ENCODE data around the gene C11orf54. TPM values are rescaled to one million over a fixed set of nuclear protein-coding genes. Genes with fewer than 3 reads are reported as not detected.
A peak's percentile ranks its signal among the peaks of the same experiment; 100 is the strongest.

Gene C11orf54
- total RNA-seq, result 19.3 and 22.1 TPM in 2 replicates
- 11.1 and 29.0 TPM in 2 replicates for polyA plus RNA-seq
- 7.9 and 17.2 TPM in 2 replicates for polyA plus RNA-seq (2012)
- 9.4 TPM in 1 of 2 replicates, not detected in the other for polyA minus RNA-seq (ENCODE audit: low replicate concordance)

- Histone ChIP-seq H4K20me1 (ENCODE audit: control insufficient read depth, extremely low read depth, insufficient read depth, low read length) (peaks cover 3% of the 10 kb centered on the region), H2AFZ (ENCODE audit: low read length) (peak within 1 kb of the TSS; percentile 99), H3K4me1 (ENCODE audit: control insufficient read depth, extremely low read depth, insufficient read depth, low read length) (peaks cover 4% of the 10 kb centered on the region), H3K27ac (ENCODE audit: insufficient read depth, low read length) (peak within 1 kb of the TSS; percentile 95), H3K4me2 (ENCODE audit: extremely low read depth, insufficient read depth, low read length) (peak within 1 kb of the TSS; percentile 67), H3K9me3 (ENCODE audit: control insufficient read depth, insufficient read depth, low read depth, low read length) (no peaks in the 10 kb centered on the region), H3K36me3 (ENCODE audit: control insufficient read depth, insufficient read depth, low read length) (peaks cover 6% of the 10 kb centered on the region), H3K79me2 (ENCODE audit: control insufficient read depth, insufficient read depth, low read length) (peaks cover 54% of the 10 kb centered on the region), H3K4me3 (replicated peaks in 1 of 4; ENCODE audit: control extremely low read depth in 1 of 4, insufficient read depth in 1 of 4, low read depth in 3 of 4, low read length in 4 of 4) (peak within 1 kb of the TSS; percentile 78 to 98 (median 92)), H3K9ac (ENCODE audit: insufficient read depth, low read length) (peak within 1 kb of the TSS; percentile 96), H3K27me3 (ENCODE audit: control insufficient read depth, insufficient read depth, low read length) (no peaks in the 10 kb centered on the region)
- TF ChIP-seq, protein P1, sequence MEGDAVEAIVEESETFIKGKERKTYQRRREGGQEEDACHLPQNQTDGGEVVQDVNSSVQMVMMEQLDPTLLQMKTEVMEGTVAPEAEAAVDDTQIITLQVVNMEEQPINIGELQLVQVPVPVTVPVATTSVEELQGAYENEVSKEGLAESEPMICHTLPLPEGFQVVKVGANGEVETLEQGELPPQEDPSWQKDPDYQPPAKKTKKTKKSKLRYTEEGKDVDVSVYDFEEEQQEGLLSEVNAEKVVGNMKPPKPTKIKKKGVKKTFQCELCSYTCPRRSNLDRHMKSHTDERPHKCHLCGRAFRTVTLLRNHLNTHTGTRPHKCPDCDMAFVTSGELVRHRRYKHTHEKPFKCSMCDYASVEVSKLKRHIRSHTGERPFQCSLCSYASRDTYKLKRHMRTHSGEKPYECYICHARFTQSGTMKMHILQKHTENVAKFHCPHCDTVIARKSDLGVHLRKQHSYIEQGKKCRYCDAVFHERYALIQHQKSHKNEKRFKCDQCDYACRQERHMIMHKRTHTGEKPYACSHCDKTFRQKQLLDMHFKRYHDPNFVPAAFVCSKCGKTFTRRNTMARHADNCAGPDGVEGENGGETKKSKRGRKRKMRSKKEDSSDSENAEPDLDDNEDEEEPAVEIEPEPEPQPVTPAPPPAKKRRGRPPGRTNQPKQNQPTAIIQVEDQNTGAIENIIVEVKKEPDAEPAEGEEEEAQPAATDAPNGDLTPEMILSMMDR (conservative IDR thresholded peaks at IDR 0.05 in 1 of 2, IDR thresholded peaks at IDR 0.05 in 1 of 2; ENCODE audit: low read depth in 1 of 2, low read length in 2 of 2), result no peak
- DNase-seq (ENCODE audit: low read depth in 2 of 2), result peak; percentile 96 to 98
Observed at GRCh38 chr11:93741094-93741881, at the start of gene C11orf54, which contains the start of gene TAF1D. Gene C11orf54 (plus strand): TSS chr11:93741672. CDS start chr11:93747394, 5,722 bp downstream. Gene TAF1D (minus strand): TSS chr11:93741495. CDS start chr11:93739304, 2,191 bp downstream.

GRCh38 chr11:93694109-93694508 is 47.4 kb upstream of the C11orf54 start:
- H3K4me1 ChIP-seq (ENCODE audit: control insufficient read depth, extremely low read depth, insufficient read depth, low read length), result no peaks in the 10 kb centered on the region
- no peak overlapping the region for H3K27ac ChIP-seq (ENCODE audit: insufficient read depth, low read length)
- no peaks in the 10 kb centered on the region for H3K27me3 ChIP-seq (ENCODE audit: control insufficient read depth, insufficient read depth, low read length)
- TF ChIP-seq, protein P1 (conservative IDR thresholded peaks at IDR 0.05 in 1 of 2, IDR thresholded peaks at IDR 0.05 in 1 of 2; ENCODE audit: low read depth in 1 of 2, low read length in 2 of 2), result peak in 1 of 2 donors; percentile 21
- TF ChIP-seq EZH2 (IDR thresholded peaks at IDR 0.05; ENCODE audit: low read length, missing control alignments), result no peak
- H3K9me3 ChIP-seq (ENCODE audit: control insufficient read depth, insufficient read depth, low read depth, low read length), result no peaks in the 10 kb centered on the region
- no peaks in the 10 kb centered on the region for H3K79me2 ChIP-seq (ENCODE audit: control insufficient read depth, insufficient read depth, low read length)
- H2AFZ ChIP-seq (ENCODE audit: low read length), result no peak overlapping the region
- H3K36me3 ChIP-seq (ENCODE audit: control insufficient read depth, insufficient read depth, low read length), result peaks cover 6% of the 10 kb centered on the region
- no peak overlapping the region for H3K9ac ChIP-seq (ENCODE audit: insufficient read depth, low read length)
- H4K20me1 ChIP-seq (ENCODE audit: control insufficient read depth, extremely low read depth, insufficient read depth, low read length), result no peaks in the 10 kb centered on the region
- H3K4me3 ChIP-seq (replicated peaks in 1 of 4; ENCODE audit: control extremely low read depth in 1 of 4, insufficient read depth in 1 of 4, low read depth in 3 of 4, low read length in 4 of 4), result no peak overlapping the region
- no peak overlapping the region for H3K4me2 ChIP-seq (ENCODE audit: extremely low read depth, insufficient read depth, low read length)
- DNase-seq (ENCODE audit: low read depth in 2 of 2), result peak in 1 of 2 donors; percentile 2

DNA sequence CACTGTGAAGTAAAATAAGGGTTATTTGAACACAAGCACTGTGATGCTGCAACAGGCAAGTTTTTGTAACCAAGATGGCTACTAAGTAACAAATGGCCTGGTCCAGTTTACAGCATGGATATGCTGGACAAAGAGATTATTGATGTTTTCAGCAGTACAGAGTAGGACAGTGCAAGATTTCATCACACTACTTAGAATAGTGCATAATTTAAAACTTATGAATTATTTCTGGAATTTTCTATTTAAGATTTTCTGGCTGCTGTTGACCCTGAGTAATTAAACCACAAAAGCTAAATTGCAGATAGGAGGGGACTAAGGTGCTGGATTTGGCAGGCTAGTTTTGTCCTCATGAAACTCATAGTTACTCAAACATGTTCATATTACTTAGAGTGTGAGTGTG is 46.9 kb upstream of the C11orf54 start:
- no peak overlapping the region for H3K9ac ChIP-seq (ENCODE audit: insufficient read depth, low read length)
- no peak overlapping the region for H3K4me3 ChIP-seq (replicated peaks in 1 of 4; ENCODE audit: control extremely low read depth in 1 of 4, insufficient read depth in 1 of 4, low read depth in 3 of 4, low read length in 4 of 4)
- H3K4me2 ChIP-seq (ENCODE audit: extremely low read depth, insufficient read depth, low read length), result no peak overlapping the region
- peaks cover 6% of the 10 kb centered on the region for H3K36me3 ChIP-seq (ENCODE audit: control insufficient read depth, insufficient read depth, low read length)
- DNase-seq (ENCODE audit: low read depth in 2 of 2), result no peak
- H3K9me3 ChIP-seq (ENCODE audit: control insufficient read depth, insufficient read depth, low read depth, low read length), result no peaks in the 10 kb centered on the region
- TF ChIP-seq, protein P1 (conservative IDR thresholded peaks at IDR 0.05 in 1 of 2, IDR thresholded peaks at IDR 0.05 in 1 of 2; ENCODE audit: low read depth in 1 of 2, low read length in 2 of 2), result no peak
- no peak for TF ChIP-seq EZH2 (IDR thresholded peaks at IDR 0.05; ENCODE audit: low read length, missing control alignments)
- H3K27ac ChIP-seq (ENCODE audit: insufficient read depth, low read length), result no peak overlapping the region
- H3K27me3 ChIP-seq (ENCODE audit: control insufficient read depth, insufficient read depth, low read length), result no peaks in the 10 kb centered on the region
- H4K20me1 ChIP-seq (ENCODE audit: control insufficient read depth, extremely low read depth, insufficient read depth, low read length), result no peaks in the 10 kb centered on the region
- no peak overlapping the region for H2AFZ ChIP-seq (ENCODE audit: low read length)
- H3K79me2 ChIP-seq (ENCODE audit: control insufficient read depth, insufficient read depth, low read length), result no peaks in the 10 kb centered on the region
- H3K4me1 ChIP-seq (ENCODE audit: control insufficient read depth, extremely low read depth, insufficient read depth, low read length), result no peaks in the 10 kb centered on the region
